ENCODE data around the gene MKNK1. TPM values are rescaled to one million over a fixed set of nuclear protein-coding genes. Genes with fewer than 3 reads are reported as not detected.

Gene MKNK1
- total RNA-seq, 1 donor from 2014 or later, result 72.6 TPM

DNA sequence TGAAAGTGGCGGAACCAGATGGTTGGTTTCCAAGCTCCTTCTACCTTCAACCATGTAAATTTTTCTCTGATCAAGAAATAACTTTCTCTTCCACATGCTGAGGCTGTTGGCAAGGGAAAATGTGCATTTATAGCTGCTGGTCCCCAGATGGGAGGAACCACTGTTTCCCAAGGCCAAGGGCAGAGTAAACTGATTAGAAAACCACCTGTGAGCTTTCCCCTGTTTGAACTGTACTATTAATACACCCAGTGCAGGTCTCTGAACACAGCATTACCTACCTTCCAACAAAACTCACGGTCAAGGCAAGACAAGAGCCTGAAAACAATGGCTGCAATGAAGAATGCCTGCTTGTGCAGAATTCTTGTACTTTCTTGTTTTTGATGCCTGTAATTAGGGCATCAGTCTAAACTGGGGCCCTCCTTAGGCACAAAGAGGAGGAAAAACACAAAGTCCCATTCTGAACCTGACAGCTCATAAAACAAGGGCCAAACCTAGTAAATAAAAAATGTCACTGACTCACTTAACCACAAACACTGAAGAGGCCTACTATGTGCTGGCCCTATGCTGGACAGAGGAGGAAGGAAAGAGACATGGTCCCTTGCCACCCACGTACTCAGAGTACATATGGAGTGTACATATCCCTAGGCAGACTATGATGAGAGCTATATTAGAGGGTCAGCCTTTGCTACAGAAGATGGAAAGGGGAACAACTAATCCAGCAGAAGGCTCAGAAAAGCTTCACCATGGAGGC, 2.6 kb downstream of the MKNK1 start:
- intact Hi-C loops (cut with DNase I), result no loop called here

DNA sequence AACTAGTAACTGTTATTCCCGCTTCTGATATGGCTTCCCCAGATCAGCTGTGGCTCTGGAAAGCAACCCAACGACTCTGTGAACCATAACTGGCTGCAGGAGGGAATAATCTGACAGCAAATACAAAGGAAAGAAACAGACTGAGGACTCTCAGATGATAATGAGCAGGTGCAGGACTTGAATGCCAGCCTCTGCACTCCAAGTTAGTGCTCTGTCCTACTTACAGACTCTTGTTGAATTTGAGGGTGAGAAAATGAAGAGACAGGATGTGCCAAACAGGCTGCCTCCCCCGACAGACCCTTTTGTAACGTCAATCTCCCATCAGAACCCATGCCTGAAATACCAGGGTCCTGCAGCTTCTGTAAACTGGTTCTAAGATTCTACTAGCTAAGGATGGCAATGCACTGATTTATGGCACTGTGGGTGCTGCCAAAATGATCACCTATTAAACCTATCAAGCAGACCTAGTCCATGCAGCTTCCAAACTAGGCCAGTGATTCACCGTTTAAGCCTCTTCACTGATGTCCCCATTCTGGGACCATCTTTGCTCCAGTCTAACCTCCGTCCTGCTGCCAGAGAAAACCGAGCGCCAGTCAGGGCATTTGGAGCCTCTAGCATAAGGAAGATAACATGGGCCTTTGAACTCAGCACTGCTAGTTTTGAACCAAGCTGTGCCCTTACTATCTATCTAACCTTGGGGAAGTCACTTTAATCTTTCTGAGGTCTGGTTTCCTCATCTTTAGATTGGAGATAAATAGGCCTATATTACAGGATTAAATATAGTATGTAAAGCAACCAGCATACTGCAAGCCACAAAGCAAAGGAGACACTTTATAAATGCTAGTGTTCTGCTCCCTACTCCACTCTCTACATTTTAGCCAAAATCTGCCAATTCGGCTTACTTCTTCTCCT, 4.8 kb downstream of the MKNK1 start:
- DNase-seq (ENCODE audit: low spot score) (no peak), ATAC-seq (no peak)
- intact Hi-C loops (cut with DNase I), result no loop called here

More for the DNA sequence above, 2.6 kb downstream of the MKNK1 start:
- ATAC-seq, result no peak
- DNase-seq (ENCODE audit: low spot score), result no peak

- no peak for DNase-seq (ENCODE audit: low spot score)
- ATAC-seq, result no peak
- intact Hi-C loops (cut with DNase I), result no loop called here
Measured at GRCh38 chr1:46596846-46597245, 7.2 kb downstream of the MKNK1 start.

DNA sequence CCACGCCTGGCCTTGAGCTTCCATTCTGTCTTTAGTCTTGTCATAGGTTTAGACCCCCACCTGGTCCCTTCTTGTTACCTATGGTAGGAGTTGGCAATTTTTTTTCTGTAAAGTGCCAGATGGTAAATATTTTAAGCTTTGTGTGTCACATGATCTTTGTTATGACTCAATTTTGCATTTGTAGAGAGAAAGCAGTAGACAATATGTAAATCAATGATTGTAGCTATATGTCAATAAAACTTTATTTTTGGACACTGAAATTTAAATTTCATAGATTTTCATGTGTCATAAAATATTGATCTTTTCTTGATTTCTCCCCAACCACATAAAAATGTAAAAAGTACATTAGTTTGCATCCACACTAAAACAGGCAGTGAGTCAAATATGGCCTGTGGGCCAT, 8.0 kb downstream of the MKNK1 start:
- ATAC-seq (no peak), DNase-seq (ENCODE audit: low spot score) (no peak)
- intact Hi-C loops (cut with DNase I), result no loop called here

DNA sequence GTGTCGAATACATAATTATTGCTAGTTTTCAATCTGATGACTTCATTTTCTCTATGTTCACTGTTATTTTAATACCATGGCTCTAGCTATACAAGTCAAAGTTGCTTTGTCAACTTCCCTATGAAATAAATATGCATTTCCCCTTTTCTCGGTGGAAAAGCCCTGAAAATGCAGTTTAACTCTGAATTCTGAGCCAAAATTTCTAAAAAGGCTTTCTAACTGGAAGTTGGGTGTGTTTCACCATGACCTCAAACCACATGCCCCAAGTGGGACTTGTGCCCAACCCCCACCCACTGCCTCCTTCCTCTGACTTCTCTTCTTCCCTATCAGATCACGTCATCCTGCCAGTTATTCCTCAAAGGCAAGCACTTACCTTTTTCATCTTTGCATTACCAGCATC, 8.9 kb downstream of the MKNK1 start:
- DNase-seq (ENCODE audit: low spot score) (peak; percentile 88), ATAC-seq (peak; percentile 90)
- intact Hi-C loops (cut with DNase I), result no loop called here

- DNase-seq (ENCODE audit: low spot score) (no peak), ATAC-seq (peak; percentile 18)
- intact Hi-C loops (cut with DNase I), result no loop called here
Measured at GRCh38 chr1:46594063-46594462, 10.0 kb downstream of the MKNK1 start.

DNA sequence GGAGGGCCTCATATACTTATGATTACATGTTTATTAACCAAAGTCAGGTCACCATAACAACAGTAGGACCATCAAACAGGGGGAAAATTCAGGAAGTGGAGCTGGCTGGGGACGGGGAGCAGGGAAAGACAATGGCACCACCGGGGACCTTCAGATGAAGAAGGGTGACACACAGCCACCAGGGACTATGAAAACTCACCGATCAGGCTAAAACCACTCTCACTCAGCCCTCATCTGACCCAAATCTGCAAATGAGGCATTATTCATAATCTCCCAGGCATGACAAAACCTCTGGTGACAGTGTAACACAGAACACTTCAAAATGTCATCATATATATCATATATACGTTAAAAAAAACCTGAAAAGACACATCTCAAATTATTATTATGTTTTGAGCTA, 11.2 kb downstream of the MKNK1 start:
- no peak for DNase-seq (ENCODE audit: low spot score)
- ATAC-seq, result no peak
- intact Hi-C loops (cut with DNase I), result no loop called here

DNA sequence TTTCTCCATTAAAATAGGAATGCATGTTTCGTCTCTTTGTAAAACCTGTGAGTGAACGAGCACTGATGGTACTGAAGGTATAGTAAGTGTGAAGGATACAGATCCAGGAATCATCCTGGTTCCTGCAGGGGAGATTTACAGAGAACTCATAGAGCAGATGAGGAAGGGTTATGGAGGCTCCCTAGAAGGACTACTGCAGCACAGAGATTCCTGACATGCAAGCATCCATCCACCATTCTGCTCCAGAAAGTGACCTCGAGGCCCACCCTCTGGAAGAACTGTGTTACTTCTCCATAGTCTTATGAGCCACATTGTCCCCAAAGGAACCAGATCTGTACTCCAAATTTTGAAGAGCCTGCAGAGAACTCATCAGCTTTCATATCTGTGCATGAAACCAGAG, 14.5 kb downstream of the MKNK1 start:
- ATAC-seq, result no peak
- intact Hi-C loops (cut with DNase I), result no loop called here

DNA sequence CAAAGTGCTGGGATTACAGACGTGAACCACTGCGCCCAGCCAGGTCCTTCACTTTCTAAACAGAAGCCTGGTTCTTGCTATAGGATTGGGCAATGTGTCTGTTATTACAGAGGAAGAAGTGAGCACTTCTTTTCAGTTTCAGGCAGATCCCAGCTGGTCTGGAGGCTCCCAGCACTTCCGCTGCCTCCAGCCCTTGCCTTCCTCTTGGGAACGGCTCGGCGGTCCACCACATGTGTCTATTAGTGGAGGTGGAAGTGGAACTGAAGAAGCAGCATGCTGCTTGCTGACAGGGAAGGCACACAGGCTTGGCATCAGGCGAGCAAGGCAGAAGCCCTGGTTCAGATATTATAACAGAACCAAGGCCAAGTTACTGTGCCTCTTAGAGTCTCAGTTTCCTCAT, 17.0 kb downstream of the MKNK1 start:
- peak; percentile 90 for ATAC-seq
- DNase-seq (ENCODE audit: low spot score), result peak; percentile 68
- intact Hi-C loops (cut with DNase I), result no loop called here

More for the DNA sequence above, 14.5 kb downstream of the MKNK1 start:
- DNase-seq (ENCODE audit: low spot score), result no peak

- intact Hi-C loops (cut with DNase I), result no loop called here
- ATAC-seq, result no peak
- DNase-seq (ENCODE audit: low spot score), result no peak
Measured at GRCh38 chr1:46585312-46585938, 18.6 kb downstream of the MKNK1 start.

- ATAC-seq (no peak), DNase-seq (ENCODE audit: low spot score) (no peak)
- intact Hi-C loops (cut with DNase I), result no loop called here
Measured at GRCh38 chr1:46583494-46583893, 20.6 kb downstream of the MKNK1 start.

DNA sequence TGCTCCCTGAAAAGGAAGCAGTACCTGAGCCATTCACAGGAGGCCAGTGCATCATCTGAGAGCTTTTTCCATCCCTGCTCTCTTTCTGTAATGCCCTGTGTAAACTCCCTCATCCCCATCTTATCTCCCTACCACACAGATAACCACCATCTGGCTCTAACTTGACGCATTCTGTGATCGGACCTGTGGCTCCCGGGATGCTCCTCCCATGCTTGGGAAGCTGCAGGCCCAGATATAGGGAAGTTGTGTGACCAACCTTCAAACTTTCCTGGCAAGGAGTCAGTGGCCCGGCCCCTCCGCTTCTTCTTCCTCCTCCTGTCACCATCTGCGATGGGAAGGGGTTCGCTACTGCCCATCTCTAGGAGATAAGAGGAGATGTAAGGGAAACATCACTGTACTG, 21.1 kb downstream of the MKNK1 start:
- no peak for ATAC-seq
- intact Hi-C loops (cut with DNase I), result no loop called here

GRCh38 chr1:46581681-46582455, 22.2 kb downstream of the MKNK1 start:
- intact Hi-C loops (cut with DNase I), result no loop called here
- ATAC-seq, result no peak

More for the DNA sequence above, 21.1 kb downstream of the MKNK1 start:
- DNase-seq (ENCODE audit: low spot score), result no peak

GRCh38 chr1:46580140-46580903, 23.7 kb downstream of the MKNK1 start:
- intact Hi-C loops (cut with DNase I), result no loop called here
- ATAC-seq, result no peak
- DNase-seq (ENCODE audit: low spot score), result no peak

More at GRCh38 chr1:46581681-46582455, 22.2 kb downstream of the MKNK1 start:
- no peak for DNase-seq (ENCODE audit: low spot score)

- intact Hi-C loops (cut with DNase I), result no loop called here
- no peak for ATAC-seq
- no peak for DNase-seq (ENCODE audit: low spot score)
Measured at GRCh38 chr1:46577671-46578070, 26.4 kb downstream of the MKNK1 start.

DNA sequence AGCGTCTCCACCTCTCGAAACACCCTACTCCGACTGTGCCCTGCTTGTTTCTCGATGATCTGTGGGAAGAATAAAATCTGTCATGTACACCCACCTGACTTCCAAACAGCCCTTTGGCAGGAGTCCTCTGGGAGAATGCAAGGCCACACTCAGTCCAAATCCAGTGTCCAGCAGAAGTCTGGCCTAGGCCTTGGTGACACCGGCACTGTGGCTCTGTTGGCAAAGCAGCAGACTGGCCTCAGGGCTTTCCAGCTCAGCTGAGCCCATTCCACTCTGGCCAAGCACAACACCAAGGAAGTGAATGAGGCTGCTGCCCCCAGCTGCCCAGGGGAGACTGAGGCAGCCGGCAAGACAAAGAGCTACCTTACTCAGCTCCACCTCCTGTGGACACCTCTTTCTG, 27.5 kb downstream of the MKNK1 start:
- ATAC-seq, result no peak
- DNase-seq (ENCODE audit: low spot score), result no peak
- intact Hi-C loops (cut with DNase I), result no loop called here

- DNase-seq (ENCODE audit: low spot score) (no peak), ATAC-seq (no peak)
- intact Hi-C loops (cut with DNase I), result no loop called here
Measured at GRCh38 chr1:46575778-46576177, 28.3 kb downstream of the MKNK1 start.

DNA sequence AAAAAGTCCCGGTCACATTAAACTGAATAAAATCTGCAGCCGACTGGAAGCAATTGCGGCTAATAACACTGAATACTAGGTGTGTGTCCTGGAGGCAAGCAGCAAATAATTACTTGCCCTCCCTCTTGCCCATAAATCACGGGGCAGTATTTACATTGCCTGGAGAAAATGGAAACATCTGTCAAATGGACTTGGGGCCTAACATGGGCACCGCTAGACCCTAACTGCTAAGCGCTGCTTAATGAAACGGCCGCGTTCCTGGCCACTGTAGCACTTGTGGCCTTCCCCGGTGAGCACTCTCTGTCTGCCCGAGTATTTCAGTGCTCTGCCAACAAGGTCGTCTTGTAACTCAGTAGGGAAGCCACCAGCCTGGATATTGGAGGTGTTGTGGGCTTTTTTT, 28.8 kb downstream of the MKNK1 start:
- DNase-seq (ENCODE audit: low spot score) (no peak), ATAC-seq (no peak)
- intact Hi-C loops (cut with DNase I), result no loop called here
